HG03175 (cell line): Measurements from ENCODE around the gene ABCA5.
"Not testable (repeated sequence)": the region's sequence is repeated elsewhere in the genome, so short reads cannot be mapped to it uniquely, and the experiment has no call there.

Source experiments
- ATAC-seq: cut with Tn5 transposase; IDR thresholded peaks from one replicate; pipeline ENCODE4 v1.9.1; 2021; ENCODE audit warnings: mild to moderate bottlenecking, moderate library complexity; ENCODE audit not compliant: unreplicated experiment

ABCA5 gene

GRCh38 chr17:69222707-69223258, 104.2 kb downstream of the ABCA5 start:
- no peak for ATAC-seq

- no peak for ATAC-seq
These were observed 106.8 kb downstream of the ABCA5 start for GRCh38 chr17:69220098-69220497.

- ATAC-seq, result no peak
These were observed 107.9 kb downstream of the ABCA5 start for GRCh38 chr17:69218986-69219385.

- ATAC-seq, result no peak
These were observed 113.7 kb downstream of the ABCA5 start for GRCh38 chr17:69213059-69213813.

- no peak for ATAC-seq
These were observed 118.3 kb downstream of the ABCA5 start for GRCh38 chr17:69208640-69209039.

GRCh38 chr17:69207151-69207550, 119.8 kb downstream of the ABCA5 start:
- ATAC-seq, result no peak

- no peak for ATAC-seq
These were observed 128.7 kb downstream of the ABCA5 start for GRCh38 chr17:69198238-69198637.

GRCh38 chr17:69196105-69196653, 130.8 kb downstream of the ABCA5 start:
- ATAC-seq, result not testable (repeated sequence)
